PC-3 (cell line): Measurements from ENCODE around the gene ZNF408. TPM values are rescaled to one million over a fixed set of nuclear protein-coding genes. Genes with fewer than 3 reads are reported as not detected.

Experiments used
- ATAC-seq: fragments of 200-7000 bp; cut with Tn5 transposase; 2 replicates; pipeline ENCODE4 v1.9.1; 2020; ENCODE audit warnings: mild to moderate bottlenecking, moderate library complexity
- BruUV-seq: library from RNA; stranded (reverse); fragments of 400-500 nt; replicated peaks from 2 replicates; lab custom pipeline; 2021; lab: Mats Ljungman, UMichigan
- CTCF ChIA-PET: fragments of 300-600 bp; sonication (Branson Sonifier 250); formaldehyde crosslinking; loops from one replicate; lab custom pipeline; 2022; ENCODE audit warnings: antibody characterized with exemption; lab: Charles Lee
- POLR2A ChIA-PET: fragments of 300-600 bp; sonication (Branson Sonifier 250); formaldehyde crosslinking; loops from one replicate; lab custom pipeline; 2022; ENCODE audit warnings: antibody characterized with exemption; ENCODE audit not compliant: unreplicated experiment; lab: Charles Lee
- DNase-seq: peaks from one replicate; pipeline ENCODE4 v3.0.0-alpha.2; 2015
- H2AFZ ChIP-seq: fragments of 300-600 bp; sonication (generic); 2 replicates; pipeline ENCODE4 v1.6.0; 2016; ENCODE audit warnings: antibody characterized with exemption, low read length
- H3F3A ChIP-seq: fragments of 300-600 bp; sonication (generic); one replicate; pipeline ENCODE4 v1.6.0; 2017; ENCODE audit warnings: antibody characterized with exemption, low read length, control low read depth, mild to moderate bottlenecking; ENCODE audit not compliant: unreplicated experiment
- H3K27ac ChIP-seq: fragments of 300-600 bp; sonication (generic); 2 replicates; pipeline ENCODE4 v1.5.1; 2016; ENCODE audit warnings: mild to moderate bottlenecking, low read length
- H3K27me3 ChIP-seq: fragments of 300-600 bp; sonication (generic); 2 replicates; pipeline ENCODE4 v1.6.1; 2016; ENCODE audit warnings: low read length, mixed read lengths
- H3K36me3 ChIP-seq: fragments of 300-600 bp; sonication (generic); 2 replicates; pipeline ENCODE4 v1.6.1; 2016; ENCODE audit warnings: low read depth, mixed run types, low read length, mixed read lengths
- H3K4me1 ChIP-seq: fragments of 300-600 bp; sonication (generic); 2 replicates; pipeline ENCODE4 v1.5.1; 2016; ENCODE audit warnings: low read length; ENCODE audit not compliant: insufficient read depth
- H3K4me2 ChIP-seq: fragments of 300-600 bp; sonication (generic); 2 replicates; pipeline ENCODE4 v1.6.0; 2016; ENCODE audit warnings: low read length
- H3K4me3 ChIP-seq: fragments of 300-600 bp; sonication (generic); 2 replicates; pipeline ENCODE4 v1.5.1; 2016; ENCODE audit warnings: mild to moderate bottlenecking, low read length, mixed read lengths
- H3K79me2 ChIP-seq: fragments of 300-600 bp; sonication (generic); 2 replicates; pipeline ENCODE4 v1.6.1; 2017; ENCODE audit warnings: low read length, mixed read lengths
- H3K9ac ChIP-seq: fragments of 300-600 bp; sonication (generic); 2 replicates; pipeline ENCODE4 v1.6.0; 2016; ENCODE audit warnings: mild to moderate bottlenecking, low read length
- H3K9me2 ChIP-seq: fragments of 300-600 bp; sonication (generic); replicated peaks from 2 replicates; pipeline ENCODE4 v1.6.1; 2016; ENCODE audit warnings: mixed run types, low read length, mixed read lengths
- H3K9me3 ChIP-seq: fragments of 300-600 bp; sonication (generic); 2 replicates; pipeline ENCODE4 v1.6.1; 2016; ENCODE audit warnings: low read length, mixed read lengths
- H4K20me1 ChIP-seq: fragments of 300-600 bp; sonication (generic); 2 replicates; pipeline ENCODE4 v1.6.1; 2016; ENCODE audit warnings: low read length, mixed read lengths
- EZH2 ChIP-seq: fragments of 300-600 bp; sonication (generic); IDR thresholded peaks from one replicate; pipeline ENCODE4 v1.6.1; 2017; ENCODE audit warnings: antibody characterized with exemption, mild to moderate bottlenecking, low read length; ENCODE audit not compliant: unreplicated experiment
- EZH2phosphoT487 ChIP-seq: fragments of 300-600 bp; sonication (generic); IDR thresholded peaks from 2 replicates; pipeline ENCODE4 v1.6.1; 2018; ENCODE audit warnings: mild to moderate bottlenecking, antibody characterized with exemption, low read length, borderline replicate concordance
- intact Hi-C: fragments of 100-400 bp; cut with micrococcal nuclease; formaldehyde crosslinking; loops from 2 replicates; pipeline ENCODE4 v1.9.0; 2023
- total RNA-seq: library from RNA; depleted of rRNA; stranded (reverse); fragments of >200 nt; gene quantifications from 2 replicates; pipeline ENCODE4 v1.2.3, GENCODE V29; 2014
- TF ChIP-seq, protein P1 (sequence below): fragments of 300-600 bp; sonication (generic); conservative IDR thresholded peaks from 2 replicates; pipeline ENCODE4 v1.5.1; 2017; ENCODE audit warnings: antibody characterized with exemption, low read depth, mild to moderate bottlenecking, low read length

ZNF408 gene
- total RNA-seq, 1 experiment from 2014 or later, result 7.1 TPM

DNA sequence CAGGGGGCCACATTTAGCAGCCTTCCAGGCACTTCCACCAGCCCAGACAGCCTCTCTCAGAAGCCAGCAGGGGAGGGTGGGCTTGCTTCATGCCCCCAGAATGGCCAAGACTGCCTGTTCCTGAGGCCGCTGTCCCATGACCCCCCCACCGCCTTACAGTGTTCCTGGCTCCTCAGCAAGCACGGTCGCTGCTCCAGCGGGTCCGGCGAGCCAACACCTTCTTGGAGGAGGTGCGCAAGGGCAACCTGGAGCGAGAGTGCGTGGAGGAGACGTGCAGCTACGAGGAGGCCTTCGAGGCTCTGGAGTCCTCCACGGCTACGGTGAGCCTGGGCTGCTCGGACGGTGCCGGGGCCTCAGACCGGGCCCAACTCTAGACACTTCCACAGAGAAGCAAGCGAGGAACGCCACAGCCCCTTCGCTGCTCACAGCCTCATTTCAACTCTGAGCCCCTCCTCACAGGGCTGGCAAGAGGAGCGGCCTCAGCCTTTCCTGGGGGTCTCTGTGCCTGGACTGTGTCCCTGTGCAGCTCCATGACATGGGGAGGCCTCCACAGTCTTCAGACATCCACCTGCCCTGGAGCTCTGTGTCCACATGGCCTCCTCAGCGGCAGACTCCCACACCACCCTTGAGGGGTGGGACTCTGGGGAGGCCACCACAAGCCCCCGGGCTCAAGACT is 18.9 kb downstream of the ZNF408 start:
- Histone ChIP-seq H3K9ac (no peak overlapping the region), H3K9me2 (no peaks in the 10 kb centered on the region), H3K4me2 (no peak overlapping the region), H3K4me3 (no peak overlapping the region), H3K27me3 (no peaks in the 10 kb centered on the region), H4K20me1 (no peaks in the 10 kb centered on the region), H3K4me1 (peaks cover 16% of the 10 kb centered on the region), H3K79me2 (no peaks in the 10 kb centered on the region), H3K27ac (no peak overlapping the region), H2AFZ (no peak overlapping the region), H3K36me3 (no peaks in the 10 kb centered on the region), H3F3A (no peaks in the 10 kb centered on the region), H3K9me3 (no peaks in the 10 kb centered on the region)
- TF ChIP-seq EZH2 (no peak), EZH2phosphoT487 (no peak)
- TF ChIP-seq, protein P1, sequence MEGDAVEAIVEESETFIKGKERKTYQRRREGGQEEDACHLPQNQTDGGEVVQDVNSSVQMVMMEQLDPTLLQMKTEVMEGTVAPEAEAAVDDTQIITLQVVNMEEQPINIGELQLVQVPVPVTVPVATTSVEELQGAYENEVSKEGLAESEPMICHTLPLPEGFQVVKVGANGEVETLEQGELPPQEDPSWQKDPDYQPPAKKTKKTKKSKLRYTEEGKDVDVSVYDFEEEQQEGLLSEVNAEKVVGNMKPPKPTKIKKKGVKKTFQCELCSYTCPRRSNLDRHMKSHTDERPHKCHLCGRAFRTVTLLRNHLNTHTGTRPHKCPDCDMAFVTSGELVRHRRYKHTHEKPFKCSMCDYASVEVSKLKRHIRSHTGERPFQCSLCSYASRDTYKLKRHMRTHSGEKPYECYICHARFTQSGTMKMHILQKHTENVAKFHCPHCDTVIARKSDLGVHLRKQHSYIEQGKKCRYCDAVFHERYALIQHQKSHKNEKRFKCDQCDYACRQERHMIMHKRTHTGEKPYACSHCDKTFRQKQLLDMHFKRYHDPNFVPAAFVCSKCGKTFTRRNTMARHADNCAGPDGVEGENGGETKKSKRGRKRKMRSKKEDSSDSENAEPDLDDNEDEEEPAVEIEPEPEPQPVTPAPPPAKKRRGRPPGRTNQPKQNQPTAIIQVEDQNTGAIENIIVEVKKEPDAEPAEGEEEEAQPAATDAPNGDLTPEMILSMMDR, result no peak
- POLR2A ChIA-PET, result no interaction called here
- no peak for DNase-seq
- CTCF ChIA-PET, result no interaction called here
- BruUV-seq, result no TSS peak
- intact Hi-C loops, result no loop called here
- ATAC-seq, result no peak

DNA sequence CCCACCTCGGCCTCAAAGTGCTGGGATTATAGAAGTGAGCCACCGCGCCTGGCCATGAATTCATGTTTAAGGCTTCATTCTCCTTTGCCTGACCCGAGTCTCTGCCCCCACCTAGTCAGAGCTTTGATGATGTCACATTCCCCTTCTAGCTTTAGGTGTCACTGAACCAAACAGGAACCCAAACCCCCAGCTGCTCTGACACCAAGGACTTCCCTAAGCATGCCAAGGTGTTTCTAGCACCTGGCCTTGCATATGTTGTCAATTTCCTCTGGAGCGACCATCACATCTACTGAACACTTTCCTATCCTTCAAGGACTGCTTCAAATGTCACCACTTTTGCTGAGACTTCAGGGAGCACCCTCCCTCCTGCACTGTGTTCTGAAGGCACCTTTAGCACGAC is 20.5 kb downstream of the ZNF408 start:
- H4K20me1 ChIP-seq, result no peaks in the 10 kb centered on the region
- peaks cover 11% of the 10 kb centered on the region for H3K4me1 ChIP-seq
- H3K27me3 ChIP-seq, result no peaks in the 10 kb centered on the region
- no peak for TF ChIP-seq EZH2phosphoT487
- no peak for ATAC-seq
- ChIA-PET CTCF (no interaction called here), POLR2A (no interaction called here)
- no peak overlapping the region for H3K4me2 ChIP-seq
- no peaks in the 10 kb centered on the region for H3K9me2 ChIP-seq
- no peaks in the 10 kb centered on the region for H3K79me2 ChIP-seq
- H3K36me3 ChIP-seq, result no peaks in the 10 kb centered on the region
- no peak for DNase-seq
- H3K9me3 ChIP-seq, result no peaks in the 10 kb centered on the region
- H3K9ac ChIP-seq, result no peak overlapping the region
- H2AFZ ChIP-seq, result no peak overlapping the region
- intact Hi-C loops, result no loop called here
- no peak overlapping the region for H3K4me3 ChIP-seq
- no peaks in the 10 kb centered on the region for H3F3A ChIP-seq
- BruUV-seq, result no TSS peak
- no peak overlapping the region for H3K27ac ChIP-seq

DNA sequence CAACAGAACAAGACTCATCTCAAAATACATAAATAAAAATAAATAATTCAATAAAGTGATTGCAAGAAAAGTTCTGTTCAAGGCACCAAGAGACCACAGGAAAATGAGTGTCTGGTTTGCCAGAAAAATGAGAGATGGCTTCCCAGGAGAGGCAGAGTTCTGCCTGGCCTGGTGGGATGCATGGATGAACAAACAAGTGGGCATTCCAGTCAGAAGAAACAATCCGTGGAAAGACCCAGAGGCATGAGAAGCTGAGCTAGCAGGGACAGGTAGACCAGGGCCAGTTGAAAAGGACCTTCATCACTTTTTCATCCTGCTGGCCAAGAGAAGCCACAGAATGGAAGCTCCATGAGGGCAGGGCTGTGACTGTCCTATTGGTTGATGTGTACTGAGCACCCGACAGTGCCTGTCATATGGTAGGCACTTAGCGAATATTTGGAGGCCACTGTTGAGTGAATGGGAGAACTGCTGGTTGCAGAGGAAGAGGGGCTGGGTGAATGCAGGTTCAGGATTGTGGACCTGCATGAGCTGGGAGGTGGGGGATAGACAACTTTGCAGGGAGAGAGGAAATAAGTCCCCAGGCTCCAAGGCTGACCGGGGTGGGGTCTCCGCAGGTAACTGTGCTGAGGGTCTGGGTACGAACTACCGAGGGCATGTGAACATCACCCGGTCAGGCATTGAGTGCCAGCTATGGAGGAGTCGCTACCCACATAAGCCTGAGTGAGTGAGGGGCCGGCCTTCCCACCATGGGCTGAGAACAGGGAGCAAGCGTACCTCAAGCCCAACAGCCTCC is 21.9 kb downstream of the ZNF408 start:
- Histone ChIP-seq H3K36me3 (no peaks in the 10 kb centered on the region), H3K9me3 (no peaks in the 10 kb centered on the region), H3F3A (no peaks in the 10 kb centered on the region), H3K9ac (no peak overlapping the region), H3K27me3 (no peaks in the 10 kb centered on the region), H3K4me3 (no peak overlapping the region), H3K79me2 (no peaks in the 10 kb centered on the region), H3K4me1 (peaks cover 10% of the 10 kb centered on the region), H3K27ac (no peak overlapping the region), H3K4me2 (no peak overlapping the region), H4K20me1 (no peaks in the 10 kb centered on the region), H2AFZ (no peak overlapping the region), H3K9me2 (no peaks in the 10 kb centered on the region)
- TF ChIP-seq EZH2 (no peak), EZH2phosphoT487 (no peak)
- TF ChIP-seq, protein P1, result no peak
- ATAC-seq (no peak), DNase-seq (no peak)
- ChIA-PET POLR2A (interaction anchor here (0.7 kb wide), 1 partner anchor 89 kb away, joined by 3 read pairs; no protein-coding TSS in a partner anchor), CTCF (no interaction called here)
- BruUV-seq, result no TSS peak
- intact Hi-C loops, result no loop called here
